WTC11 (cell line): ENCODE measurements around the gene STRA6. TPM values are rescaled to one million over a fixed set of nuclear protein-coding genes. Genes with fewer than 3 reads are reported as not detected.
A peak's percentile ranks its signal among the peaks of the same experiment; 100 is the strongest.

ENCODE experiments used
- ATAC-seq: fragments of 200-7000 bp; cut with Tn5 transposase; 2 replicates; pipeline ENCODE4 v1.10.0; 2021; ENCODE audit warnings: mild to moderate bottlenecking, moderate library complexity
- CTCF ChIA-PET: fragments of 300-600 bp; sonication (Branson Sonifier 250); formaldehyde crosslinking; loops from one replicate; lab custom pipeline; 2021; ENCODE audit warnings: antibody characterized with exemption; lab: Charles Lee
- POLR2A ChIA-PET: fragments of 350-600 bp; sonication (Branson Sonifier 250); formaldehyde crosslinking; loops from one replicate; lab custom pipeline; 2021; ENCODE audit warnings: antibody characterized with exemption; lab: Charles Lee
- DNase-seq: peaks from one replicate; pipeline ENCODE4 v3.0.0; 2021; ENCODE audit warnings: low spot score
- H3K27ac Mint-ChIP-seq: 2 replicates; pipeline ENCODE4 v1.8.0; 2021; ENCODE audit warnings: mixed read lengths
- H3K27me3 Mint-ChIP-seq: 2 replicates; pipeline ENCODE4 v1.8.0; 2021; ENCODE audit warnings: low read depth, mild to moderate bottlenecking, moderate library complexity, mixed read lengths
- H3K36me3 Mint-ChIP-seq: 2 replicates; pipeline ENCODE4 v1.8.0; 2021; ENCODE audit warnings: mixed read lengths
- H3K4me1 Mint-ChIP-seq: 2 replicates; pipeline ENCODE4 v1.8.0; 2022; ENCODE audit warnings: mixed read lengths
- H3K4me3 Mint-ChIP-seq: 2 replicates; pipeline ENCODE4 v1.8.0; 2021; ENCODE audit warnings: mild to moderate bottlenecking, moderate library complexity, mixed read lengths
- H3K9me3 Mint-ChIP-seq: 2 replicates; pipeline ENCODE4 v1.8.0; 2021; ENCODE audit warnings: mixed read lengths
- CREM ChIP-seq: sonication (generic); formaldehyde crosslinking; IDR thresholded peaks from 2 replicates; pipeline ENCODE4 v1.8.1; 2022; ENCODE audit warnings: mild to moderate bottlenecking, missing genetic modification reagents, moderate library complexity
- EMX1 ChIP-seq: fragments of 250-450 bp; sonication (Bioruptor Pico); IDR thresholded peaks from 2 replicates; pipeline ENCODE4 v1.8.0; 2021; ENCODE audit warnings: mild to moderate bottlenecking
- ESRRA ChIP-seq: sonication (generic); formaldehyde crosslinking; IDR thresholded peaks from 2 replicates; pipeline ENCODE4 v1.8.1; 2022; ENCODE audit warnings: mild to moderate bottlenecking, missing genetic modification reagents, borderline replicate concordance
- FOXK1 ChIP-seq: sonication (generic); formaldehyde crosslinking; IDR thresholded peaks from 2 replicates; pipeline ENCODE4 v1.8.0; 2022; ENCODE audit warnings: mild to moderate bottlenecking, moderate library complexity, missing genetic modification reagents
- MXD4 ChIP-seq: fragments of 250-450 bp; sonication (Bioruptor Pico); IDR thresholded peaks from 2 replicates; pipeline ENCODE4 v1.8.0; 2021; ENCODE audit warnings: mild to moderate bottlenecking, moderate library complexity, borderline replicate concordance
- MYBL2 ChIP-seq: sonication (generic); formaldehyde crosslinking; IDR thresholded peaks from 2 replicates; pipeline ENCODE4 v1.8.1; 2023; ENCODE audit warnings: mild to moderate bottlenecking, moderate library complexity, missing genetic modification reagents
- NR3C1 ChIP-seq: sonication (generic); formaldehyde crosslinking; conservative IDR thresholded peaks from 2 replicates; pipeline ENCODE4 v1.8.1; 2023; ENCODE audit warnings: low read depth, mild to moderate bottlenecking, missing genetic modification reagents
- PRRX2 ChIP-seq: fragments of 250-450 bp; sonication (Bioruptor Pico); IDR thresholded peaks from 2 replicates; pipeline ENCODE4 v1.8.0; 2021; ENCODE audit warnings: mild to moderate bottlenecking
- RORB ChIP-seq: fragments of 250-450 bp; sonication (Bioruptor Pico); IDR thresholded peaks from 2 replicates; pipeline ENCODE4 v1.9.0; 2021; ENCODE audit warnings: mild to moderate bottlenecking
- TCF7 ChIP-seq: sonication (generic); formaldehyde crosslinking; IDR thresholded peaks from 2 replicates; pipeline ENCODE4 v1.8.0; 2022; ENCODE audit warnings: mild to moderate bottlenecking, low read depth, missing genetic modification reagents, moderate library complexity
- ZNF232 ChIP-seq: sonication (generic); formaldehyde crosslinking; IDR thresholded peaks from 2 replicates; pipeline ENCODE4 v1.8.0; 2022; ENCODE audit warnings: mild to moderate bottlenecking, missing genetic modification reagents
- ZNF263 ChIP-seq: sonication (generic); formaldehyde crosslinking; IDR thresholded peaks from 2 replicates; pipeline ENCODE4 v1.8.1; 2022; ENCODE audit warnings: low read depth, mild to moderate bottlenecking, moderate library complexity, missing genetic modification reagents
- ZNF416 ChIP-seq: fragments of 250-450 bp; sonication (Bioruptor Pico); IDR thresholded peaks from 2 replicates; pipeline ENCODE4 v1.9.0; 2021; ENCODE audit warnings: mild to moderate bottlenecking, inconsistent platforms
- total RNA-seq: library from RNA; stranded (reverse); gene quantifications from 3 replicates; pipeline ENCODE4 v1.2.3, GENCODE V29; 2021
- TF ChIP-seq, protein P1 (sequence below): sonication (generic); formaldehyde crosslinking; IDR thresholded peaks from 2 replicates; pipeline ENCODE4 v1.8.1; 2023; ENCODE audit warnings: mild to moderate bottlenecking, missing genetic modification reagents
- TF ChIP-seq, protein P2 (sequence below): sonication (generic); formaldehyde crosslinking; IDR thresholded peaks from 2 replicates; pipeline ENCODE4 v1.8.1; 2023; ENCODE audit warnings: mild to moderate bottlenecking, moderate library complexity, missing genetic modification reagents
- TF ChIP-seq, protein P3 (sequence below): fragments of 250-450 bp; sonication (Bioruptor Pico); IDR thresholded peaks from 2 replicates; pipeline ENCODE4 v1.9.0; 2021; ENCODE audit warnings: mild to moderate bottlenecking, borderline replicate concordance
- TF ChIP-seq, protein P4 (sequence below): sonication (generic); formaldehyde crosslinking; IDR thresholded peaks from 2 replicates; pipeline ENCODE4 v1.8.1; 2022; ENCODE audit warnings: mild to moderate bottlenecking, missing genetic modification reagents, moderate library complexity, borderline replicate concordance
- TF ChIP-seq, protein P5 (sequence below): sonication (generic); formaldehyde crosslinking; IDR thresholded peaks from 2 replicates; pipeline ENCODE4 v1.8.1; 2023; ENCODE audit warnings: mild to moderate bottlenecking, missing genetic modification reagents, moderate library complexity
- TF ChIP-seq, protein P6 (sequence below): sonication (generic); formaldehyde crosslinking; IDR thresholded peaks from 2 replicates; pipeline ENCODE4 v1.8.0; 2022; ENCODE audit warnings: mild to moderate bottlenecking, missing genetic modification reagents

Gene STRA6
- total RNA-seq, 1 experiment from 2014 or later = 23.2 TPM

DNA sequence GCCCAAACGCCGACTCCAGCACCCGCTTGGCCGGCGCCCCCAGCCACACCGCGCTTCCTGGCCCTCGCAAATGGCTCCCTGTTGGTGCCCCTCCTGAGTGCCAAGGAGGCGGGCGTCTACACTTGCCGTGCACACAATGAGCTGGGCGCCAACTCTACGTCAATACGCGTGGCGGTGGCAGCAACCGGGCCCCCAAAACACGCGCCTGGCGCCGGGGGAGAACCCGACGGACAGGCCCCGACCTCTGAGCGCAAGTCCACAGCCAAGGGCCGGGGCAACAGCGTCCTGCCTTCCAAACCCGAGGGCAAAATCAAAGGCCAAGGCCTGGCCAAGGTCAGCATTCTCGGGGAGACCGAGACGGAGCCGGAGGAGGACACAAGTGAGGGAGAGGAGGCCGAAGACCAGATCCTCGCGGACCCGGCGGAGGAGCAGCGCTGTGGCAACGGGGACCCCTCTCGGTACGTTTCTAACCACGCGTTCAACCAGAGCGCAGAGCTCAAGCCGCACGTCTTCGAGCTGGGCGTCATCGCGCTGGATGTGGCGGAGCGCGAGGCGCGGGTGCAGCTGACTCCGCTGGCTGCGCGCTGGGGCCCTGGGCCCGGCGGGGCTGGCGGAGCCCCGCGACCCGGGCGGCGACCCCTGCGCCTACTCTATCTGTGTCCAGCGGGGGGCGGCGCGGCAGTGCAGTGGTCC is 68.7 kb downstream of the STRA6 start:
- Mint-ChIP-seq H3K27ac (no peak overlapping the region), H3K27me3 (peaks cover 99% of the 10 kb centered on the region), H3K9me3 (no peaks in the 10 kb centered on the region), H3K4me1 (peaks cover 66% of the 10 kb centered on the region), H3K4me3 (peak overlapping the region; percentile 67), H3K36me3 (no peaks in the 10 kb centered on the region; the same call in 1 of the 2 replicates)
- TF ChIP-seq EMX1 (CRISPR knock-in tag) (0 out of 2 replicates have a peak, but pooled peaks have one; percentile 35), MXD4 (CRISPR knock-in tag) (no peak), ZNF232 (CRISPR knock-in tag) (0 out of 2 replicates have a peak, but pooled peaks have one; percentile 46), MYBL2 (CRISPR knock-in tag) (0 out of 2 replicates have a peak, but pooled peaks have one; percentile 22)
- DNase-seq (no peak), ATAC-seq (peak; percentile 9)
- POLR2A ChIA-PET = interaction anchor here (0.5 to 1.2 kb wide), 3 partner anchors 79 to 570 kb away, joined by 3 to 4 read pairs (median 3); no protein-coding TSS in a partner anchor
- CTCF ChIA-PET = interaction anchor here (0.7 to 4.1 kb wide), 36 partner anchors 11 to 1141 kb away, joined by 3 to 52 read pairs (median 5); partner anchors contain the start of gene STRA6

DNA sequence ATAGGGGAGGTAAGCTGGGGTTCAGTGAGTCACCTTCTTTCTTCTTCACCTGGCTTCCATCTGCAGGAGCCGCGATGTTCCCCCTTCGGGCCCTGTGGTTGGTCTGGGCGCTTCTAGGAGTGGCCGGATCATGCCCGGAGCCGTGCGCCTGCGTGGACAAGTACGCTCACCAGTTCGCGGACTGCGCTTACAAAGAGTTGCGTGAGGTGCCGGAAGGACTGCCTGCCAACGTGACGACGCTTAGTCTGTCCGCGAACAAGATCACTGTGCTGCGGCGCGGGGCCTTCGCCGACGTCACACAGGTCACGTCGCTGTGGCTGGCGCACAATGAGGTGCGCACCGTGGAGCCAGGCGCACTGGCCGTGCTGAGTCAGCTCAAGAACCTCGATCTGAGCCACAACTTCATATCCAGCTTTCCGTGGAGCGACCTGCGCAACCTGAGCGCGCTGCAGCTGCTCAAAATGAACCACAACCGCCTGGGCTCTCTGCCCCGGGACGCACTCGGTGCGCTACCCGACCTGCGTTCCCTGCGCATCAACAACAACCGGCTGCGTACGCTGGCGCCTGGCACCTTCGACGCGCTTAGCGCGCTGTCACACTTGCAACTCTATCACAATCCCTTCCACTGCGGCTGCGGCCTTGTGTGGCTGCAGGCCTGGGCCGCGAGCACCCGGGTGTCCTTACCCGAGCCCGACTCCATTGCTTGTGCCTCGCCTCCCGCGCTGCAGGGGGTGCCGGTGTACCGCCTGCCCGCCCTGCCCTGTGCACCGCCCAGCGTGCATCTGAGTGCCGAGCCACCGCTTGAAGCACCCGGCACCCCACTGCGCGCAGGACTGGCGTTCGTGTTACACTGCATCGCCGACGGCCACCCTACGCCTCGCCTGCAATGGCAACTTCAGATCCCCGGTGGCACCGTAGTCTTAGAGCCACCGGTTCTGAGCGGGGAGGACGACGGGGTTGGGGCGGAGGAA is 69.6 kb downstream of the STRA6 start:
- H3K36me3 Mint-ChIP-seq = no peaks in the 10 kb centered on the region; the same call in 1 of the 2 replicates
- CTCF ChIA-PET = interaction anchor here (0.6 to 4.1 kb wide), 7 partner anchors 11 to 399 kb away, joined by 3 to 52 read pairs (median 6); no protein-coding TSS in a partner anchor
- H3K27me3 Mint-ChIP-seq = peaks cover 99% of the 10 kb centered on the region
- POLR2A ChIA-PET = interaction anchor here (1.3 kb wide), 1 partner anchor 43 kb away, joined by 3 read pairs; no protein-coding TSS in a partner anchor
- H3K4me1 Mint-ChIP-seq = peaks cover 61% of the 10 kb centered on the region
- ATAC-seq (no peak), DNase-seq (peak; percentile 64)
- H3K4me3 Mint-ChIP-seq = peak overlapping the region; percentile 61
- H3K27ac Mint-ChIP-seq = no peak overlapping the region
- H3K9me3 Mint-ChIP-seq = no peaks in the 10 kb centered on the region
- TF ChIP-seq, protein P1, sequence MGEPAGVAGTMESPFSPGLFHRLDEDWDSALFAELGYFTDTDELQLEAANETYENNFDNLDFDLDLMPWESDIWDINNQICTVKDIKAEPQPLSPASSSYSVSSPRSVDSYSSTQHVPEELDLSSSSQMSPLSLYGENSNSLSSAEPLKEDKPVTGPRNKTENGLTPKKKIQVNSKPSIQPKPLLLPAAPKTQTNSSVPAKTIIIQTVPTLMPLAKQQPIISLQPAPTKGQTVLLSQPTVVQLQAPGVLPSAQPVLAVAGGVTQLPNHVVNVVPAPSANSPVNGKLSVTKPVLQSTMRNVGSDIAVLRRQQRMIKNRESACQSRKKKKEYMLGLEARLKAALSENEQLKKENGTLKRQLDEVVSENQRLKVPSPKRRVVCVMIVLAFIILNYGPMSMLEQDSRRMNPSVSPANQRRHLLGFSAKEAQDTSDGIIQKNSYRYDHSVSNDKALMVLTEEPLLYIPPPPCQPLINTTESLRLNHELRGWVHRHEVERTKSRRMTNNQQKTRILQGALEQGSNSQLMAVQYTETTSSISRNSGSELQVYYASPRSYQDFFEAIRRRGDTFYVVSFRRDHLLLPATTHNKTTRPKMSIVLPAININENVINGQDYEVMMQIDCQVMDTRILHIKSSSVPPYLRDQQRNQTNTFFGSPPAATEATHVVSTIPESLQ (CRISPR knock-in tag) = no peak
- TF ChIP-seq ZNF232 (CRISPR knock-in tag) (no peak), PRRX2 (CRISPR knock-in tag) (no peak), TCF7 (peak; percentile 11; the same call in 1 of the 2 replicates), CREM (CRISPR knock-in tag) (0 out of 2 replicates have a peak, but pooled peaks have one; percentile 18), ESRRA (CRISPR knock-in tag) (no peak), ZNF416 (no peak), ZNF263 (CRISPR knock-in tag) (0 out of 2 replicates have a peak, but pooled peaks have one; percentile 1), FOXK1 (CRISPR knock-in tag) (no peak), NR3C1 (peak; percentile 84; the same call in 1 of the 2 replicates), RORB (no peak)
- TF ChIP-seq, protein P2, sequence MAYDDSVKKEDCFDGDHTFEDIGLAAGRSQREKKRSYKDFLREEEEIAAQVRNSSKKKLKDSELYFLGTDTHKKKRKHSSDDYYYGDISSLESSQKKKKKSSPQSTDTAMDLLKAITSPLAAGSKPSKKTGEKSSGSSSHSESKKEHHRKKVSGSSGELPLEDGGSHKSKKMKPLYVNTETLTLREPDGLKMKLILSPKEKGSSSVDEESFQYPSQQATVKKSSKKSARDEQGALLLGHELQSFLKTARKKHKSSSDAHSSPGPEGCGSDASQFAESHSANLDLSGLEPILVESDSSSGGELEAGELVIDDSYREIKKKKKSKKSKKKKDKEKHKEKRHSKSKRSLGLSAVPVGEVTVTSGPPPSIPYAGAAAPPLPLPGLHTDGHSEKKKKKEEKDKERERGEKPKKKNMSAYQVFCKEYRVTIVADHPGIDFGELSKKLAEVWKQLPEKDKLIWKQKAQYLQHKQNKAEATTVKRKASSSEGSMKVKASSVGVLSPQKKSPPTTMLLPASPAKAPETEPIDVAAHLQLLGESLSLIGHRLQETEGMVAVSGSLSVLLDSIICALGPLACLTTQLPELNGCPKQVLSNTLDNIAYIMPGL = peak; percentile 67; the same call in 1 of the 2 replicates
- TF ChIP-seq, protein P3, sequence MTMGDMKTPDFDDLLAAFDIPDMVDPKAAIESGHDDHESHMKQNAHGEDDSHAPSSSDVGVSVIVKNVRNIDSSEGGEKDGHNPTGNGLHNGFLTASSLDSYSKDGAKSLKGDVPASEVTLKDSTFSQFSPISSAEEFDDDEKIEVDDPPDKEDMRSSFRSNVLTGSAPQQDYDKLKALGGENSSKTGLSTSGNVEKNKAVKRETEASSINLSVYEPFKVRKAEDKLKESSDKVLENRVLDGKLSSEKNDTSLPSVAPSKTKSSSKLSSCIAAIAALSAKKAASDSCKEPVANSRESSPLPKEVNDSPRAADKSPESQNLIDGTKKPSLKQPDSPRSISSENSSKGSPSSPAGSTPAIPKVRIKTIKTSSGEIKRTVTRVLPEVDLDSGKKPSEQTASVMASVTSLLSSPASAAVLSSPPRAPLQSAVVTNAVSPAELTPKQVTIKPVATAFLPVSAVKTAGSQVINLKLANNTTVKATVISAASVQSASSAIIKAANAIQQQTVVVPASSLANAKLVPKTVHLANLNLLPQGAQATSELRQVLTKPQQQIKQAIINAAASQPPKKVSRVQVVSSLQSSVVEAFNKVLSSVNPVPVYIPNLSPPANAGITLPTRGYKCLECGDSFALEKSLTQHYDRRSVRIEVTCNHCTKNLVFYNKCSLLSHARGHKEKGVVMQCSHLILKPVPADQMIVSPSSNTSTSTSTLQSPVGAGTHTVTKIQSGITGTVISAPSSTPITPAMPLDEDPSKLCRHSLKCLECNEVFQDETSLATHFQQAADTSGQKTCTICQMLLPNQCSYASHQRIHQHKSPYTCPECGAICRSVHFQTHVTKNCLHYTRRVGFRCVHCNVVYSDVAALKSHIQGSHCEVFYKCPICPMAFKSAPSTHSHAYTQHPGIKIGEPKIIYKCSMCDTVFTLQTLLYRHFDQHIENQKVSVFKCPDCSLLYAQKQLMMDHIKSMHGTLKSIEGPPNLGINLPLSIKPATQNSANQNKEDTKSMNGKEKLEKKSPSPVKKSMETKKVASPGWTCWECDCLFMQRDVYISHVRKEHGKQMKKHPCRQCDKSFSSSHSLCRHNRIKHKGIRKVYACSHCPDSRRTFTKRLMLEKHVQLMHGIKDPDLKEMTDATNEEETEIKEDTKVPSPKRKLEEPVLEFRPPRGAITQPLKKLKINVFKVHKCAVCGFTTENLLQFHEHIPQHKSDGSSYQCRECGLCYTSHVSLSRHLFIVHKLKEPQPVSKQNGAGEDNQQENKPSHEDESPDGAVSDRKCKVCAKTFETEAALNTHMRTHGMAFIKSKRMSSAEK (CRISPR knock-in tag) = no peak
- TF ChIP-seq, protein P4, sequence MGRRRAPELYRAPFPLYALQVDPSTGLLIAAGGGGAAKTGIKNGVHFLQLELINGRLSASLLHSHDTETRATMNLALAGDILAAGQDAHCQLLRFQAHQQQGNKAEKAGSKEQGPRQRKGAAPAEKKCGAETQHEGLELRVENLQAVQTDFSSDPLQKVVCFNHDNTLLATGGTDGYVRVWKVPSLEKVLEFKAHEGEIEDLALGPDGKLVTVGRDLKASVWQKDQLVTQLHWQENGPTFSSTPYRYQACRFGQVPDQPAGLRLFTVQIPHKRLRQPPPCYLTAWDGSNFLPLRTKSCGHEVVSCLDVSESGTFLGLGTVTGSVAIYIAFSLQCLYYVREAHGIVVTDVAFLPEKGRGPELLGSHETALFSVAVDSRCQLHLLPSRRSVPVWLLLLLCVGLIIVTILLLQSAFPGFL (CRISPR knock-in tag) = no peak
- TF ChIP-seq, protein P5, sequence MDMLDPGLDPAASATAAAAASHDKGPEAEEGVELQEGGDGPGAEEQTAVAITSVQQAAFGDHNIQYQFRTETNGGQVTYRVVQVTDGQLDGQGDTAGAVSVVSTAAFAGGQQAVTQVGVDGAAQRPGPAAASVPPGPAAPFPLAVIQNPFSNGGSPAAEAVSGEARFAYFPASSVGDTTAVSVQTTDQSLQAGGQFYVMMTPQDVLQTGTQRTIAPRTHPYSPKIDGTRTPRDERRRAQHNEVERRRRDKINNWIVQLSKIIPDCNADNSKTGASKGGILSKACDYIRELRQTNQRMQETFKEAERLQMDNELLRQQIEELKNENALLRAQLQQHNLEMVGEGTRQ (CRISPR knock-in tag) = 0 out of 2 replicates have a peak, but pooled peaks have one; percentile 4
- TF ChIP-seq, protein P6, sequence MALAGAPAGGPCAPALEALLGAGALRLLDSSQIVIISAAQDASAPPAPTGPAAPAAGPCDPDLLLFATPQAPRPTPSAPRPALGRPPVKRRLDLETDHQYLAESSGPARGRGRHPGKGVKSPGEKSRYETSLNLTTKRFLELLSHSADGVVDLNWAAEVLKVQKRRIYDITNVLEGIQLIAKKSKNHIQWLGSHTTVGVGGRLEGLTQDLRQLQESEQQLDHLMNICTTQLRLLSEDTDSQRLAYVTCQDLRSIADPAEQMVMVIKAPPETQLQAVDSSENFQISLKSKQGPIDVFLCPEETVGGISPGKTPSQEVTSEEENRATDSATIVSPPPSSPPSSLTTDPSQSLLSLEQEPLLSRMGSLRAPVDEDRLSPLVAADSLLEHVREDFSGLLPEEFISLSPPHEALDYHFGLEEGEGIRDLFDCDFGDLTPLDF (CRISPR knock-in tag) = 0 out of 2 replicates have a peak, but pooled peaks have one; percentile 29
